HepG2 (cell line): ENCODE data around the gene LAMA5. TPM values are rescaled to one million over a fixed set of nuclear protein-coding genes. Genes with fewer than 3 reads are reported as not detected.

ENCODE experiments used
- HOXA5 ChIP-seq: sonication (generic); formaldehyde crosslinking; IDR thresholded peaks from 2 replicates; pipeline ENCODE4 v1.4.0; 2020; ENCODE audit warnings: missing genetic modification reagents
- HOXA9 ChIP-seq: sonication (generic); formaldehyde crosslinking; IDR thresholded peaks from 2 replicates; pipeline ENCODE4 v1.8.1; 2022; ENCODE audit warnings: missing genetic modification reagents, mild to moderate bottlenecking, moderate library complexity, borderline replicate concordance
- THAP11 ChIP-seq: IDR thresholded peaks from 2 replicates; pipeline ENCODE4 v1.6.1; 2016; ENCODE audit warnings: missing biosample characterization, missing genetic modification reagents
- ZNF557 ChIP-seq: sonication (generic); formaldehyde crosslinking; IDR thresholded peaks from 2 replicates; pipeline ENCODE4 v1.4.0; 2020; ENCODE audit warnings: missing genetic modification reagents
- ZNF7 ChIP-seq: IDR thresholded peaks from 2 replicates; pipeline ENCODE4 v1.6.1; 2016; ENCODE audit warnings: missing biosample characterization, missing genetic modification reagents
- polyA plus RNA-seq, 8 experiments: library from polyadenylated mRNA; depleted of rRNA in 3 of 8; stranded (reverse) in 7 of 8; unstranded in 1 of 8; fragments of >200 nt; fragmentation: Illumina TruSeq in 4 of 8; extraction: Trizol in 4 of 8; gene quantifications; 2 replicates each; pipeline versions ENCODE4 v1.2.1 to v1.2.3, GENCODE V29; 2011 to 2016; ENCODE audit warnings: low read depth in 4 of 8, missing spikeins in 1 of 8, mixed read lengths in 1 of 8; ENCODE audit not compliant: insufficient read depth in 1 of 8
- total RNA-seq, 5 experiments: library from RNA; depleted of rRNA; stranded (reverse); fragments of >200 nt; fragmentation: Illumina TruSeq; extraction: Trizol; gene quantifications; 2 replicates each; pipeline ENCODE4 v1.2.3, GENCODE V29; 2016; ENCODE audit warnings: low read depth in 1 of 5
- TF ChIP-seq, protein P1 (sequence below): IDR thresholded peaks from 2 replicates; pipeline ENCODE4 v1.6.1; 2016; ENCODE audit warnings: missing genetic modification reagents, missing compliant biosample characterization
- TF ChIP-seq, protein P2 (sequence below): sonication (generic); formaldehyde crosslinking; IDR thresholded peaks from 2 replicates; pipeline ENCODE4 v1.4.0; 2020; ENCODE audit warnings: missing genetic modification reagents, low read depth, mild to moderate bottlenecking, borderline replicate concordance
- TF ChIP-seq, protein P3 (sequence below): sonication (generic); formaldehyde crosslinking; IDR thresholded peaks from 2 replicates; pipeline ENCODE4 v1.5.1; 2020; ENCODE audit warnings: missing genetic modification reagents, mild to moderate bottlenecking, borderline replicate concordance
- TF ChIP-seq, protein P4 (sequence below): sonication (generic); formaldehyde crosslinking; conservative IDR thresholded peaks from 2 replicates; pipeline ENCODE4 v1.5.0; 2020; ENCODE audit warnings: missing genetic modification reagents
- TF ChIP-seq, protein P5 (sequence below), 2 experiments: sonication (generic) in 1 of 2; formaldehyde crosslinking in 1 of 2; IDR thresholded peaks; 2 replicates each; pipeline versions ENCODE4 v1.5.1 to v1.6.1; 2011 to 2020; ENCODE audit warnings: borderline replicate concordance in 1 of 2, low read depth in 1 of 2, low read length in 1 of 2, mild to moderate bottlenecking in 1 of 2, missing genetic modification reagents in 1 of 2, moderate library complexity in 1 of 2

The LAMA5 gene
- total and polyA plus RNA-seq, 2 of the 13 experiments (the other 11 are each of a cell fraction or from before 2014, with no cell fraction given) = 21.0 to 44.7 TPM

DNA sequence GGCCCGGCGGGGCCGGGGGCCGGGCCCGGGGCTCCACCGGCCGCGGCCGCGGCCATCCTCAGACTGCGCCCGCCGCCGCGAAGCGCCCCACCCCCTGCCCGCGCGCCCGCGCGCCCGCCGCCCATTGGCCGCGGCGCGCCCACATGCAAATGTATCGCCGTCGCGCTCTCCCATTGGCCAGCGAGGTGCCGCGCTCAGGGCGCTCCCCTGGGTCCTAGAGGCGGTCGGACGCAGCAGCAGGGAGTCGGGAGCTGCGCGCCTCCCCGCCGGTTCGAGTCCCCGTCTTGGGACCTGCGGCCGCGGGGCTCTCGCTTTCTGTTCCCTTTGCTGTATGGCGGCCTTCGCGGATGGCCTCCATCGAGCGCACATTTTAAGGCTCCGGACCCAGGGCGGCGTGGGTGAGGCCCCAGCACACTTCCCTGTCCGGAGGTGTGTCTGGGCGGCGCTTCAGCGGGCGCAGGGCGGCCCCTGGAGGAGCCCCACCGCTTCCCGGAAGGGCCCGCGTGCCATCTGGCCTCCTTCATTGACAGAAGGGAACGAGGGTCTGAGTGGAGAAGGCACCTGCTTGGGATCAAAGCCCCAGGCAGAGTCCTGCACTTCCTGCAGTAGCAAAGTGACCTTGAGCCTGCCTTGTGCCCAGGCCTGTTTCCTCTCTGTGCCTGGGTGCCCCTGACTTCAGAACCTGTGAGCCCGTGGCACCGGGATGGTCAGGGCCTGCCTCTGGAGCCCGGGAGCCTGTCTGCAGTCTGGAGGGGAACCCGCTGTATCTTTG, 40.3 kb upstream of the LAMA5 start, which contains the start of gene CABLES2 (continued):
- TF ChIP-seq, protein P1, sequence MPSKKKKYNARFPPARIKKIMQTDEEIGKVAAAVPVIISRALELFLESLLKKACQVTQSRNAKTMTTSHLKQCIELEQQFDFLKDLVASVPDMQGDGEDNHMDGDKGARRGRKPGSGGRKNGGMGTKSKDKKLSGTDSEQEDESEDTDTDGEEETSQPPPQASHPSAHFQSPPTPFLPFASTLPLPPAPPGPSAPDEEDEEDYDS (CRISPR knock-in tag) = no peak
- TF ChIP-seq ZNF7 (CRISPR knock-in tag) = peak; percentile 51; the same call in 1 of the 2 replicates
- peak; percentile 95 for TF ChIP-seq HOXA5 (CRISPR knock-in tag)
- peak; percentile 91 for TF ChIP-seq ZNF557 (CRISPR knock-in tag)
- TF ChIP-seq, protein P2, sequence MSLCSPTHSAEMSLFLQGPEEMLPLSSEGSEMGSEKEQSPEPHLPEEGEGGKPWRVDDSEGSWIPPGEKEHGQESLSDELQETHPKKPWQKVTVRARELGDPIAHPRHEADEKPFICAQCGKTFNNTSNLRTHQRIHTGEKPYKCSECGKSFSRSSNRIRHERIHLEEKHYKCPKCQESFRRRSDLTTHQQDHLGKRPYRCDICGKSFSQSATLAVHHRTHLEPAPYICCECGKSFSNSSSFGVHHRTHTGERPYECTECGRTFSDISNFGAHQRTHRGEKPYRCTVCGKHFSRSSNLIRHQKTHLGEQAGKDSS (CRISPR knock-in tag) = peak; percentile 97
- TF ChIP-seq, protein P3, sequence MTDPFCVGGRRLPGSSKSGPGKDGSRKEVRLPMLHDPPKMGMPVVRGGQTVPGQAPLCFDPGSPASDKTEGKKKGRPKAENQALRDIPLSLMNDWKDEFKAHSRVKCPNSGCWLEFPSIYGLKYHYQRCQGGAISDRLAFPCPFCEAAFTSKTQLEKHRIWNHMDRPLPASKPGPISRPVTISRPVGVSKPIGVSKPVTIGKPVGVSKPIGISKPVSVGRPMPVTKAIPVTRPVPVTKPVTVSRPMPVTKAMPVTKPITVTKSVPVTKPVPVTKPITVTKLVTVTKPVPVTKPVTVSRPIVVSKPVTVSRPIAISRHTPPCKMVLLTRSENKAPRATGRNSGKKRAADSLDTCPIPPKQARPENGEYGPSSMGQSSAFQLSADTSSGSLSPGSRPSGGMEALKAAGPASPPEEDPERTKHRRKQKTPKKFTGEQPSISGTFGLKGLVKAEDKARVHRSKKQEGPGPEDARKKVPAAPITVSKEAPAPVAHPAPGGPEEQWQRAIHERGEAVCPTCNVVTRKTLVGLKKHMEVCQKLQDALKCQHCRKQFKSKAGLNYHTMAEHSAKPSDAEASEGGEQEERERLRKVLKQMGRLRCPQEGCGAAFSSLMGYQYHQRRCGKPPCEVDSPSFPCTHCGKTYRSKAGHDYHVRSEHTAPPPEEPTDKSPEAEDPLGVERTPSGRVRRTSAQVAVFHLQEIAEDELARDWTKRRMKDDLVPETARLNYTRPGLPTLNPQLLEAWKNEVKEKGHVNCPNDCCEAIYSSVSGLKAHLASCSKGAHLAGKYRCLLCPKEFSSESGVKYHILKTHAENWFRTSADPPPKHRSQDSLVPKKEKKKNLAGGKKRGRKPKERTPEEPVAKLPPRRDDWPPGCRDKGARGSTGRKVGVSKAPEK (CRISPR knock-in tag) = no peak
- TF ChIP-seq, protein P4, sequence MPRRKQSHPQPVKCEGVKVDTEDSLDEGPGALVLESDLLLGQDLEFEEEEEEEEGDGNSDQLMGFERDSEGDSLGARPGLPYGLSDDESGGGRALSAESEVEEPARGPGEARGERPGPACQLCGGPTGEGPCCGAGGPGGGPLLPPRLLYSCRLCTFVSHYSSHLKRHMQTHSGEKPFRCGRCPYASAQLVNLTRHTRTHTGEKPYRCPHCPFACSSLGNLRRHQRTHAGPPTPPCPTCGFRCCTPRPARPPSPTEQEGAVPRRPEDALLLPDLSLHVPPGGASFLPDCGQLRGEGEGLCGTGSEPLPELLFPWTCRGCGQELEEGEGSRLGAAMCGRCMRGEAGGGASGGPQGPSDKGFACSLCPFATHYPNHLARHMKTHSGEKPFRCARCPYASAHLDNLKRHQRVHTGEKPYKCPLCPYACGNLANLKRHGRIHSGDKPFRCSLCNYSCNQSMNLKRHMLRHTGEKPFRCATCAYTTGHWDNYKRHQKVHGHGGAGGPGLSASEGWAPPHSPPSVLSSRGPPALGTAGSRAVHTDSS (CRISPR knock-in tag) = peak; percentile 96
- TF ChIP-seq THAP11 (CRISPR knock-in tag) = peak; percentile 85
- TF ChIP-seq, protein P5, sequence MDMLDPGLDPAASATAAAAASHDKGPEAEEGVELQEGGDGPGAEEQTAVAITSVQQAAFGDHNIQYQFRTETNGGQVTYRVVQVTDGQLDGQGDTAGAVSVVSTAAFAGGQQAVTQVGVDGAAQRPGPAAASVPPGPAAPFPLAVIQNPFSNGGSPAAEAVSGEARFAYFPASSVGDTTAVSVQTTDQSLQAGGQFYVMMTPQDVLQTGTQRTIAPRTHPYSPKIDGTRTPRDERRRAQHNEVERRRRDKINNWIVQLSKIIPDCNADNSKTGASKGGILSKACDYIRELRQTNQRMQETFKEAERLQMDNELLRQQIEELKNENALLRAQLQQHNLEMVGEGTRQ (IDR thresholded peaks at IDR 0.05; ENCODE audit: low read depth, low read length) = no peak
- TF ChIP-seq, protein P5 (CRISPR knock-in tag; IDR thresholded peaks at IDR 0.05; ENCODE audit: borderline replicate concordance) = no peak; the same call in 1 of the 2 replicates
- TF ChIP-seq HOXA9 (CRISPR knock-in tag) = no peak
